ENCODE data around the gene ABHD15.

The ABHD15 gene

DNA sequence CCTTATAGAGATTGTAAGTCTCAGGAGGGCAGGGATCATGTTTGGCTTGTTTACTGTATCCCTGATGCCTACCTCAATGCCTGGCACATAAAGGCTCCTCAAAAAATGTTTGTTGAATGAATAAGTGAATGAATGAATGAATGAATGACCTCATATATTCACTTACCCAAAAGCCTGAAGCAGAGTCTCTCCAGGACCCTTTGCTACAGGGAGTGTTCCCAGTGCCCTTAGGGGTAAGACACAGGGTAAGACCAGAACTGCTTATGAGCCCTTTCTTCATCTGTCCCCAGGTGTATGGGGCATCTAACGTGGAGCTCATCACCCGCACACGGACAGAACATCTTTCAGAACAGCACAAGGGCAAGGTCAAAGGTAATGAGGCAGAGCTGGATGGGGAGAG lies 43.6 kb upstream of the ABHD15 start:
- Histone ChIP-seq H3K4me1 (ENCODE audit: control insufficient read depth, low read length) (peaks cover 19% of the 10 kb centered on the region), H3K9me3 (ENCODE audit: control insufficient read depth, insufficient read depth, low read length) (no peaks in the 10 kb centered on the region), H3K36me3 (ENCODE audit: control insufficient read depth, low read length) (peaks cover 10% of the 10 kb centered on the region; the same call in 1 of the 2 replicates), H3K4me2 (ENCODE audit: low read length) (no peak overlapping the region), H3K79me2 (ENCODE audit: control insufficient read depth, low read length) (no peaks in the 10 kb centered on the region), H3F3A (ENCODE audit: control insufficient read depth, insufficient read depth) (no peaks in the 10 kb centered on the region; the same call in 1 of the 2 replicates), H3K27ac (ENCODE audit: low read depth, low read length) (no peak overlapping the region), H4K20me1 (ENCODE audit: control insufficient read depth, insufficient read depth, low read depth, low read length) (peaks cover 8% of the 10 kb centered on the region), H3K4me3 (ENCODE audit: low read length) (no peak overlapping the region), H3K27me3 (ENCODE audit: control insufficient read depth, low read length) (no peaks in the 10 kb centered on the region), H3K9me2 (replicated peaks; ENCODE audit: control insufficient read depth, low read length) (no peaks in the 10 kb centered on the region)
- TF ChIP-seq, protein P1, sequence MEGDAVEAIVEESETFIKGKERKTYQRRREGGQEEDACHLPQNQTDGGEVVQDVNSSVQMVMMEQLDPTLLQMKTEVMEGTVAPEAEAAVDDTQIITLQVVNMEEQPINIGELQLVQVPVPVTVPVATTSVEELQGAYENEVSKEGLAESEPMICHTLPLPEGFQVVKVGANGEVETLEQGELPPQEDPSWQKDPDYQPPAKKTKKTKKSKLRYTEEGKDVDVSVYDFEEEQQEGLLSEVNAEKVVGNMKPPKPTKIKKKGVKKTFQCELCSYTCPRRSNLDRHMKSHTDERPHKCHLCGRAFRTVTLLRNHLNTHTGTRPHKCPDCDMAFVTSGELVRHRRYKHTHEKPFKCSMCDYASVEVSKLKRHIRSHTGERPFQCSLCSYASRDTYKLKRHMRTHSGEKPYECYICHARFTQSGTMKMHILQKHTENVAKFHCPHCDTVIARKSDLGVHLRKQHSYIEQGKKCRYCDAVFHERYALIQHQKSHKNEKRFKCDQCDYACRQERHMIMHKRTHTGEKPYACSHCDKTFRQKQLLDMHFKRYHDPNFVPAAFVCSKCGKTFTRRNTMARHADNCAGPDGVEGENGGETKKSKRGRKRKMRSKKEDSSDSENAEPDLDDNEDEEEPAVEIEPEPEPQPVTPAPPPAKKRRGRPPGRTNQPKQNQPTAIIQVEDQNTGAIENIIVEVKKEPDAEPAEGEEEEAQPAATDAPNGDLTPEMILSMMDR (IDR thresholded peaks at IDR 0.05; ENCODE audit: low read depth, low read length, poor library complexity, severe bottlenecking) = no peak
- no peak for TF ChIP-seq EZH2phosphoT487 (IDR thresholded peaks at IDR 0.05; ENCODE audit: borderline replicate concordance, low read length)

DNA sequence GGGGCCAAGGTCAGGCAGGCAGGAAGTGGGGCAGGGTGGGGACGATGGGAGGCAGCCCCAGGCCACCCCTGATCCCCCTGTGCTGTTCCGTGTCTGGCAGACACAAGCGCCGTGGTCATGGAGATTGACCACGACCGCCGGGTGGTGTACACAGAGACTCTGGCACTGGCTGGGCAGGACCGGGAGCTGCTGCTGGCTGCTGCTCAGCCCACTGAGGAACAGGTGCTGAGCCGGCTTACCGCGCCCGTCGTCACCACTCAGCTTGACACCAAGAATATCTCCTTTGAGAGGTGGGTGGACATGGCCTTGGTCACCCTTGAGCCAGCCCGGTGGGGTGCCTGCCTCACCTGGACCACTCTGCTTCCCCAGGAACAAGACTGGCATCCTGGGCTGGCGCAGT lies 42.1 kb upstream of the ABHD15 start:
- H3K79me2 ChIP-seq (ENCODE audit: control insufficient read depth, low read length) = peaks cover 7% of the 10 kb centered on the region
- no peaks in the 10 kb centered on the region for H3K9me2 ChIP-seq (replicated peaks; ENCODE audit: control insufficient read depth, low read length)
- H3F3A ChIP-seq (ENCODE audit: control insufficient read depth, insufficient read depth) = no peaks in the 10 kb centered on the region
- no peak overlapping the region for H3K4me2 ChIP-seq (ENCODE audit: low read length)
- TF ChIP-seq EZH2phosphoT487 (IDR thresholded peaks at IDR 0.05; ENCODE audit: borderline replicate concordance, low read length) = no peak
- TF ChIP-seq, protein P1 (IDR thresholded peaks at IDR 0.05; ENCODE audit: low read depth, low read length, poor library complexity, severe bottlenecking) = no peak
- no peak overlapping the region for H3K27ac ChIP-seq (ENCODE audit: low read depth, low read length)
- peaks cover 10% of the 10 kb centered on the region; the same call in 1 of the 2 replicates for H3K36me3 ChIP-seq (ENCODE audit: control insufficient read depth, low read length)
- peaks cover 2% of the 10 kb centered on the region; the same call in 1 of the 2 replicates for H4K20me1 ChIP-seq (ENCODE audit: control insufficient read depth, insufficient read depth, low read depth, low read length)
- H3K4me1 ChIP-seq (ENCODE audit: control insufficient read depth, low read length) = peaks cover 15% of the 10 kb centered on the region
- no peaks in the 10 kb centered on the region for H3K27me3 ChIP-seq (ENCODE audit: control insufficient read depth, low read length)
- no peak overlapping the region for H3K4me3 ChIP-seq (ENCODE audit: low read length)
- no peaks in the 10 kb centered on the region for H3K9me3 ChIP-seq (ENCODE audit: control insufficient read depth, insufficient read depth, low read length)

DNA sequence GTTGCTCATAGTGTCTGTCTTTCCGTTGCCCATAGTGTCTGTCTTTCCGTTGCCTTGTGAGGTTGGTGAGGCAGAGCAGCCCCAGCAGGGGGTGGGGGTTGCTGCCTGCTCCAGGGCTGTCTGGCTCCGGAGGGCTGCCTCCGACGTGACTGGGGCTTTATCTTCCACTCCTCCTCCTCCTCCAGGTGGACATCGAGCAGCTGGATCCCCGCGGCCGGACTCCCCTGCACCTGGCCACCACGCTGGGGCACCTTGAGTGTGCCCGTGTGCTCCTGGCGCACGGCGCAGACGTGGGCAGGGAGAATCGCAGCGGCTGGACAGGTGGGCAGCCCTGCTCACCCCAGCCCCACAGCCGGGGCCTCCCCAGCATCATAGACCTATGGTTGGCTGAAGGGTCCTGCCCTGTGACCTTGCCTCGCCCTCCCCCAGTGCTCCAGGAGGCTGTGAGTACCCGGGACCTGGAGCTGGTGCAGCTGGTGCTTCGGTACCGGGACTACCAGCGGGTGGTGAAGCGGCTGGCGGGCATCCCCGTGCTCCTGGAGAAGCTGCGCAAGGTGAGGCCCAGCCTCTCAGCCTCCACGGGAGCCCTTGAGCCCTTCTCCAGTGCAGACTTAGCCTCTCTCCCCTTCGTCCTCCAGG lies 40.8 kb upstream of the ABHD15 start:
- Histone ChIP-seq H3K27ac (ENCODE audit: low read depth, low read length) (no peak overlapping the region), H3K9me2 (replicated peaks; ENCODE audit: control insufficient read depth, low read length) (no peaks in the 10 kb centered on the region), H3K4me2 (ENCODE audit: low read length) (no peak overlapping the region), H4K20me1 (ENCODE audit: control insufficient read depth, insufficient read depth, low read depth, low read length) (no peaks in the 10 kb centered on the region; the same call in 1 of the 2 replicates), H3K79me2 (ENCODE audit: control insufficient read depth, low read length) (peaks cover 16% of the 10 kb centered on the region), H3K4me3 (ENCODE audit: low read length) (no peak overlapping the region), H3K27me3 (ENCODE audit: control insufficient read depth, low read length) (no peaks in the 10 kb centered on the region), H3K9me3 (ENCODE audit: control insufficient read depth, insufficient read depth, low read length) (no peaks in the 10 kb centered on the region), H3K4me1 (ENCODE audit: control insufficient read depth, low read length) (peaks cover 13% of the 10 kb centered on the region), H3F3A (ENCODE audit: control insufficient read depth, insufficient read depth) (no peaks in the 10 kb centered on the region), H3K36me3 (ENCODE audit: control insufficient read depth, low read length) (peaks cover 7% of the 10 kb centered on the region; the same call in 1 of the 2 replicates)
- TF ChIP-seq EZH2phosphoT487 (IDR thresholded peaks at IDR 0.05; ENCODE audit: borderline replicate concordance, low read length) = no peak
- TF ChIP-seq, protein P1 (IDR thresholded peaks at IDR 0.05; ENCODE audit: low read depth, low read length, poor library complexity, severe bottlenecking) = no peak

Measured in DOHH2 (cell line).